ENCODE results near the gene HIPK2.

DNA sequence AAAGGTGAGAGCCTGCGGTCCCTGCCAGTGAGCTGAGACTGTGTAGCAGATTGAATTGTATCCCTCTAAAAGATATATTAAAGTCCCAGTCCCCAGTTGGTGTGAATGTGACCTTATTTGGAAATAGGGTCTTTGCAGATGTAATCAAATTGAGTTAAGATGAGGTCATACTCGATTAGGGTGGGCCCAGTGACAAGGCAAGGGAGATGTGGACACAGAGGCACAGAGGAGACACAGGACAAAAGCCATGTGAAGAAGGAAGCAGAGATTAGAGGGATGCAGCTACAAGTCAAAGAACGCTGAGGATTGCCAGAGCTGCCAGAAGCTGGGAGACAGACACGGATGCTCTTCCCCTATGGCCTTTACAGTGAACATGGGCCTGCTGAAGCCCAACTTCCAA lies 150.0 kb downstream of the HIPK2 start:
- TF ChIP-seq, protein P1, sequence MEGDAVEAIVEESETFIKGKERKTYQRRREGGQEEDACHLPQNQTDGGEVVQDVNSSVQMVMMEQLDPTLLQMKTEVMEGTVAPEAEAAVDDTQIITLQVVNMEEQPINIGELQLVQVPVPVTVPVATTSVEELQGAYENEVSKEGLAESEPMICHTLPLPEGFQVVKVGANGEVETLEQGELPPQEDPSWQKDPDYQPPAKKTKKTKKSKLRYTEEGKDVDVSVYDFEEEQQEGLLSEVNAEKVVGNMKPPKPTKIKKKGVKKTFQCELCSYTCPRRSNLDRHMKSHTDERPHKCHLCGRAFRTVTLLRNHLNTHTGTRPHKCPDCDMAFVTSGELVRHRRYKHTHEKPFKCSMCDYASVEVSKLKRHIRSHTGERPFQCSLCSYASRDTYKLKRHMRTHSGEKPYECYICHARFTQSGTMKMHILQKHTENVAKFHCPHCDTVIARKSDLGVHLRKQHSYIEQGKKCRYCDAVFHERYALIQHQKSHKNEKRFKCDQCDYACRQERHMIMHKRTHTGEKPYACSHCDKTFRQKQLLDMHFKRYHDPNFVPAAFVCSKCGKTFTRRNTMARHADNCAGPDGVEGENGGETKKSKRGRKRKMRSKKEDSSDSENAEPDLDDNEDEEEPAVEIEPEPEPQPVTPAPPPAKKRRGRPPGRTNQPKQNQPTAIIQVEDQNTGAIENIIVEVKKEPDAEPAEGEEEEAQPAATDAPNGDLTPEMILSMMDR (conservative IDR thresholded peaks at IDR 0.05), result no peak
- no peak for TF ChIP-seq ZFX (IDR thresholded peaks at IDR 0.05)
